Heart right ventricle (tissue), 16 donors: ENCODE data around the gene GABRR2. TPM values are rescaled to one million over a fixed set of nuclear protein-coding genes. Genes with fewer than 3 reads are reported as not detected.

Experiments used
- ATAC-seq, 8 donors: fragments of 200-7000 bp; cut with Tn5 transposase; one replicate each; pipeline ENCODE4 v1.9.1; 2020; ENCODE audit warnings: mild to moderate bottlenecking in 8 of 8, moderate library complexity in 8 of 8, moderate number of reproducible peaks in 1 of 8
- DNase-seq, 2 donors: peaks; one replicate each; pipeline ENCODE4 v3.0.0-alpha.2; 2020
- H3K27ac ChIP-seq, 10 donors: fragments of 200-600 bp; sonication (generic) in 2 of 10; one replicate each; pipeline versions ENCODE4 v1.5.0 to v1.8.0; 2020 to 2022; ENCODE audit warnings: mild to moderate bottlenecking in 3 of 10
- H3K27me3 ChIP-seq, 7 donors: fragments of 200-600 bp; one replicate each; pipeline ENCODE4 v1.8.0; 2021 to 2022; ENCODE audit warnings: mild to moderate bottlenecking in 2 of 7
- H3K36me3 ChIP-seq, 9 donors: fragments of 200-600 bp; sonication (generic) in 1 of 9; one replicate each; pipeline versions ENCODE4 v1.5.0 to v1.8.0; 2020 to 2022; ENCODE audit warnings: mild to moderate bottlenecking in 2 of 9
- H3K4me1 ChIP-seq, 9 donors: fragments of 200-600 bp; sonication (generic) in 1 of 9; one replicate each; pipeline versions ENCODE4 v1.5.0 to v1.8.0; 2020 to 2022; ENCODE audit warnings: mild to moderate bottlenecking in 4 of 9
- H3K4me3 ChIP-seq, 10 donors: fragments of 200-600 bp; sonication (generic) in 2 of 10; one replicate each; pipeline versions ENCODE4 v1.5.0 to v1.8.0; 2020 to 2022; ENCODE audit warnings: mild to moderate bottlenecking in 7 of 10, moderate library complexity in 2 of 10
- H3K9me3 ChIP-seq, 11 donors: fragments of 200-600 bp in 10 of 11; sonication (generic) in 2 of 11; one replicate each; pipeline versions ENCODE4 v1.5.0 to v1.8.0; 2013 to 2022; ENCODE audit warnings: mild to moderate bottlenecking in 2 of 11, control low read depth in 1 of 11, moderate library complexity in 1 of 11
- CTCF ChIP-seq, 9 donors: fragments of 200-600 bp; sonication (generic) in 2 of 9; IDR thresholded peaks; one replicate each; pipeline versions ENCODE4 v1.5.0 to v1.8.0; 2021 to 2022; ENCODE audit warnings: antibody characterized with exemption in 9 of 9, mild to moderate bottlenecking in 5 of 9, moderate library complexity in 1 of 9
- WGBS, 2 donors: extraction: QIAGEN DNeasy Blood & Tissue Kit; methylation state at CpG; one replicate each; pipeline ENCODE4 v1.1.7; 2013; ENCODE audit warnings: inconsistent platforms in 1 of 2; 5-methylcytosine and 5-hydroxymethylcytosine counted together
- intact Hi-C, 10 donors: fragments of 100-400 bp; cut with DNase I; formaldehyde crosslinking; loops; one replicate each; pipeline versions ENCODE4 v1.11.1 to v1.14.2; 2022
- polyA plus RNA-seq, 2 donors: library from polyadenylated mRNA; stranded (reverse); fragments of 200-250 nt; gene quantifications; one replicate each; pipeline ENCODE4 v1.2.3, GENCODE V29; 2013
- total RNA-seq, 10 donors: library from RNA; stranded (reverse); fragmentation: NEBNext Ultra II Directional in 3 of 10; extraction: Animal tissue kit (Norgen Biotek cat#: 25700) in 3 of 10; gene quantifications; one replicate each; pipeline versions ENCODE4 v1.2.1 to v1.2.4, GENCODE V29; 2021 to 2023
- donor health status: Arrhythmogenic right ventricular cardiomyopathy.
- donor health status: ischemic (EF 13 %, LVEDD 7.1; RV severe dilation, severe dysfunction).
- donor health status: healthy with polysubstance abuse.
- donor health status: DM: no; HTN: yes; CAD: no.
- donor health status: DM: no; HTN: no; CAD: no.
- donor health status: ischemic (EF 25% LVEDD 6.9; RV normal size, moderate dysfunction).
- donor health status: ischemic (EF 25% LVEDD 5.7; RV mildly dilated, moderate dysfunction).
- donor health status: healthy.
- donor health status: DM: yes; HTN: yes; CAD: no.
- donor health status: Ischemic cardiomyopathy.
- donor health status: ischemic (EF 35%, LVEDD 5.7; RV mildly dilated, moderate dysfunction).
- donor health status: nonischemic (EF 11% LVEDD 7.7; RV severe dilation, severe dysfunction).
- donor health status: DM: yes; HTN: yes; CAD: no.
- donor health status: PGD.
- donor health status: ischemic (EF 29% LVEDD 5.4; RV normal size, mild dysfunction).
- donor health status: nonischemic (EF 23%, LVEDD 6.1; RV moderate dilation, normal function).

GABRR2 gene
- total and polyA plus RNA-seq, 12 donors, result 0.14 to 1.2 (median 0.45) TPM; not detected in 3

- 80% methylated on average over 6 of the region's 6 CpGs for WGBS, 2 donors
- intact Hi-C loops, result no loop called here
- ATAC-seq, result no peak
These were observed 28.6 kb downstream of the GABRR2 start for GRCh38 chr6:89286516-89286915.

DNA sequence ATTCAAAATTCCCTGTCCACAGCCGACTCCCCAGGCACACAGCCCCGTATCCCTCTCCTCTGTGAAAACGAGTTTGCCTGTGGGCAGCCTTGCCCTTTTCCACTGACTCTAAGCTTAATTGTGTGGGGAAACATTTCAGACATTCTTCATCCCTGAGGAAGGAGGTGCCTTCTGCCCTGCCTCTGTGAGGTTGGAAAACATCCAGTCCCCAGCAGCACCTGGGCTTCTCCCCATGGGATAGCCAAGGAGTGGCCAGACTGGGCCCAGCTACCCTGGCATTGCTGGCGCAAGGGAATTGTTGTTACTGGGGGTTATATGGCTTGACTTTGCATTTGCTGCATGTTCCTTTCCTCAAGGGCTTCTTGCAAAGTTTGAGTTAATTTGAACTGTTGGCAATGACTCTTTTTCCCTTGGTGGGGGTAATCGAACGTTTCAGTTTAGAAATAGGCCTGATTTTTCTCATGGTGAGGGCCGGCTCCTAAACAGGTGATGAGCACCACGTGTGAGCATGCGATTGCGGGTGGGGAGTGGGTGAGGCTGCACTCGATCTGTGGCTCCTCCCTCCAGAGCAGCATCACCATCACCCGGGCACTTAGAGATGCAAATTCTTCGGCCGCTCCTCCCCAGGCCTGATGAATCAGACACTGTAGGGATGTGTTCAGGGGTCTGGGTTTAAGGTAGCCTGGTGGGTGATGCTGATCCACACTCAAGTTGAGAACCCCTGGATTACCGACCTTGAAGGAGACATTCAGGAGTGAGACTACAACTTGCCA, 29.9 kb downstream of the GABRR2 start:
- Histone ChIP-seq H3K27me3 (no peaks in the 10 kb centered on the region), H3K4me1 (no peaks in the 10 kb centered on the region), H3K27ac (no peak overlapping the region), H3K4me3 (no peak overlapping the region), H3K9me3 (no peaks in the 10 kb centered on the region), H3K36me3 (no peaks in the 10 kb centered on the region)
- DNase-seq (no peak), ATAC-seq (no peak)
- TF ChIP-seq CTCF (IDR thresholded peaks at IDR 0.05), result no peak
- intact Hi-C loops, result no loop called here
- 86 to 87% methylated on average over 15 of the region's 15 CpGs for WGBS, 2 donors

More at GRCh38 chr6:89286516-89286915, 28.6 kb downstream of the GABRR2 start:
- DNase-seq, result no peak
- Histone ChIP-seq H3K36me3 (no peaks in the 10 kb centered on the region), H3K4me1 (no peaks in the 10 kb centered on the region), H3K27ac (no peak overlapping the region), H3K4me3 (no peak overlapping the region), H3K27me3 (no peaks in the 10 kb centered on the region), H3K9me3 (no peaks in the 10 kb centered on the region)
- no peak for TF ChIP-seq CTCF (IDR thresholded peaks at IDR 0.05)

DNA sequence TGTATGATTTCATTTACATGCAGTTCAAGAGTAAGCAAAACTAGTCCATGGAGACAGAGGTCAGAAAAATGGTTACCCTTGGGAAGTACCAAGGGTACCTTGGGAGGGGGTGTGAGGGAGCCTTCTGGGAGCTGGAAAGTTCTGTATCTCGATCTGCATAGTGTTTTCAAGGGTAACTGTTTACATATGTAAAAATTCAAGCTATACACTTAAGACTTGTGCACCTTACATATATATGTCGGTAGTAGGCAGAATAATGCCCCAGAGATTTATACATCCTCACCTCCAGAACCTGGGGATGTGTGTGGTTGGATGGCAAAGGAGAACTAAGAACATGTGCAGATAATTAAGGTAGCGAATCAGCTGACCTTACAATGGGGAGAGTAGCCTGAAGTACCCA, 31.0 kb downstream of the GABRR2 start:
- H3K4me1 ChIP-seq, result no peaks in the 10 kb centered on the region
- H3K27me3 ChIP-seq, result no peaks in the 10 kb centered on the region
- no peaks in the 10 kb centered on the region for H3K9me3 ChIP-seq
- DNase-seq, result no peak
- WGBS, 2 donors, result 89 to 92% methylated on average over 3 of the region's 3 CpGs
- no peak overlapping the region for H3K4me3 ChIP-seq
- intact Hi-C loops, result no loop called here
- no peak for TF ChIP-seq CTCF (IDR thresholded peaks at IDR 0.05)
- no peak overlapping the region for H3K27ac ChIP-seq
- H3K36me3 ChIP-seq, result no peaks in the 10 kb centered on the region
- no peak for ATAC-seq

- DNase-seq (no peak), ATAC-seq (no peak)
- Histone ChIP-seq H3K36me3 (no peaks in the 10 kb centered on the region), H3K4me3 (no peak overlapping the region), H3K4me1 (no peaks in the 10 kb centered on the region), H3K27ac (no peak overlapping the region), H3K9me3 (no peaks in the 10 kb centered on the region), H3K27me3 (no peaks in the 10 kb centered on the region)
- 87 to 91% methylated on average over 9 of the region's 9 CpGs for WGBS, 2 donors
- TF ChIP-seq CTCF (IDR thresholded peaks at IDR 0.05), result no peak
- intact Hi-C loops, result no loop called here
These were observed 32.4 kb downstream of the GABRR2 start for GRCh38 chr6:89282749-89283148.
